Thyroid gland (tissue), 4 donors: ENCODE results near the gene DNAJA3. TPM values are rescaled to one million over a fixed set of nuclear protein-coding genes. Genes with fewer than 3 reads are reported as not detected.

Source experiments
- DNase-seq, 2 donors: peaks; one replicate each; pipeline ENCODE4 v3.0.0-alpha.2; 2019
- H3K27ac ChIP-seq, 3 donors: fragments of 200-600 bp; sonication (generic); 1 replicate in 2 of 3; 2 replicates in 1 of 3; pipeline ENCODE4 v1.5.1; 2016 to 2019; ENCODE audit warnings: mild to moderate bottlenecking in 1 of 3, moderate library complexity in 1 of 3
- H3K27me3 ChIP-seq: fragments of 200-600 bp; sonication (generic); one replicate; pipeline ENCODE4 v1.5.1; 2019
- H3K36me3 ChIP-seq, 2 donors: fragments of 200-600 bp; sonication (generic); one replicate each; pipeline ENCODE4 v1.5.1; 2016 to 2019
- H3K4me1 ChIP-seq, 2 donors: fragments of 200-600 bp; sonication (generic); one replicate each; pipeline ENCODE4 v1.5.1; 2017 to 2019
- H3K4me3 ChIP-seq, 3 donors: fragments of 200-600 bp; sonication (generic); replicated peaks in 1 of 3; 1 replicate in 2 of 3; 2 replicates in 1 of 3; pipeline ENCODE4 v1.5.1; 2016; ENCODE audit warnings: mild to moderate bottlenecking in 1 of 3
- H3K9me3 ChIP-seq: fragments of 200-600 bp; sonication (generic); one replicate; pipeline ENCODE4 v1.5.1; 2017
- CTCF ChIP-seq, 6 experiments: fragments of 200-600 bp in 3 of 6; fragments of 450-650 bp in 3 of 6; sonication (generic) in 3 of 6; IDR thresholded peaks; one replicate each; pipeline ENCODE4 v1.5.1; 2016 to 2019; ENCODE audit warnings: antibody characterized with exemption in 6 of 6, mild to moderate bottlenecking in 2 of 6, inconsistent platforms in 1 of 6, moderate library complexity in 1 of 6
- POLR2A ChIP-seq, 2 donors: fragments of 450-650 bp; IDR thresholded peaks; one replicate each; pipeline ENCODE4 v1.6.1; 2017; ENCODE audit warnings: antibody characterized with exemption in 2 of 2, mild to moderate bottlenecking in 2 of 2, moderate library complexity in 1 of 2
- WGBS, 2 donors: methylation state at CpG; one replicate each; pipeline ENCODE4 v1.1.5; 2017; 5-methylcytosine and 5-hydroxymethylcytosine counted together
- intact Hi-C: fragments of 100-400 bp; cut with DNase I; formaldehyde crosslinking; loops from one replicate; pipeline ENCODE4 v1.15.1; 2023
- total RNA-seq, 4 donors: library from RNA; depleted of rRNA; stranded (reverse); fragments of >200 nt; gene quantifications; one replicate each; pipeline ENCODE4 v1.2.3, GENCODE V29; 2016

The DNAJA3 gene
- total RNA-seq, 4 donors from 2014 or later, result 41.0 to 61.0 (median 51.0) TPM

GRCh38 chr16:4399001-4399730 is 26.5 kb upstream of the DNAJA3 start:
- DNase-seq, result no peak
- Histone ChIP-seq H3K36me3 (no peaks in the 10 kb centered on the region), H3K27ac (no peak overlapping the region), H3K9me3 (no peaks in the 10 kb centered on the region), H3K27me3 (no peaks in the 10 kb centered on the region), H3K4me1 (peaks cover 0 to 6% of the 10 kb centered on the region in 2 donors), H3K4me3 (no peak overlapping the region)
- TF ChIP-seq CTCF (IDR thresholded peaks at IDR 0.05) (no peak), POLR2A (IDR thresholded peaks at IDR 0.05) (no peak)
- WGBS, 2 donors, result 92 to 94% methylated on average over 9 of the region's 9 CpGs
- intact Hi-C loops, result no loop called here

- no peak for TF ChIP-seq POLR2A (IDR thresholded peaks at IDR 0.05)
- no peak for TF ChIP-seq CTCF (IDR thresholded peaks at IDR 0.05)
- H3K36me3 ChIP-seq, result peaks cover 0 to 7% of the 10 kb centered on the region in 2 donors
- DNase-seq, result no peak
- H3K4me1 ChIP-seq, result peaks cover 0 to 6% of the 10 kb centered on the region in 2 donors
- no peak overlapping the region for H3K4me3 ChIP-seq
- H3K27me3 ChIP-seq, result no peaks in the 10 kb centered on the region
- no peak overlapping the region for H3K27ac ChIP-seq
- intact Hi-C loops, result loop anchor here (5.0 kb wide), 1 partner anchor 109 kb away; no protein-coding TSS in a partner anchor
- H3K9me3 ChIP-seq, result no peaks in the 10 kb centered on the region
- 93 to 94% methylated on average over 12 of the region's 12 CpGs for WGBS, 2 donors
Measured at GRCh38 chr16:4401094-4401501, 24.6 kb upstream of the DNAJA3 start.

GRCh38 chr16:4401510-4401909 is 24.2 kb upstream of the DNAJA3 start:
- Histone ChIP-seq H3K27ac (no peak overlapping the region), H3K4me1 (peaks cover 0 to 6% of the 10 kb centered on the region in 2 donors), H3K9me3 (no peaks in the 10 kb centered on the region), H3K4me3 (no peak overlapping the region), H3K27me3 (no peaks in the 10 kb centered on the region), H3K36me3 (peaks cover 4 to 11% of the 10 kb centered on the region in 2 donors)
- 96 to 98% methylated on average over 12 of the region's 12 CpGs for WGBS, 2 donors
- TF ChIP-seq POLR2A (IDR thresholded peaks at IDR 0.05) (no peak), CTCF (IDR thresholded peaks at IDR 0.05) (no peak)
- DNase-seq, result no peak
- intact Hi-C loops, result loop anchor here (5.0 kb wide), 1 partner anchor 109 kb away; no protein-coding TSS in a partner anchor

- H3K27me3 ChIP-seq, result no peaks in the 10 kb centered on the region
- no peak overlapping the region for H3K4me3 ChIP-seq
- peak; percentile 85 to 97 (median 92) for TF ChIP-seq CTCF (IDR thresholded peaks at IDR 0.05)
- TF ChIP-seq POLR2A (IDR thresholded peaks at IDR 0.05), result no peak
- H3K36me3 ChIP-seq, result peaks cover 12 to 22% of the 10 kb centered on the region in 2 donors
- H3K9me3 ChIP-seq, result no peaks in the 10 kb centered on the region
- 44% methylated on average over 9 of the region's 29 CpGs; no CpG with 5 or more reads in 1 of the 2 donors for WGBS, 2 donors
- H3K4me1 ChIP-seq, result peaks cover 0 to 6% of the 10 kb centered on the region in 2 donors
- peak; percentile 82 to 86 for DNase-seq
- intact Hi-C loops, result loop anchor here (2.0 to 5.0 kb wide), 2 partner anchors 42 to 110 kb away; no protein-coding TSS in a partner anchor
- no peak overlapping the region for H3K27ac ChIP-seq
Measured at GRCh38 chr16:4402439-4403132, 23.1 kb upstream of the DNAJA3 start.
